ENCODE measurements around the gene OTOG.

Gene OTOG

DNA sequence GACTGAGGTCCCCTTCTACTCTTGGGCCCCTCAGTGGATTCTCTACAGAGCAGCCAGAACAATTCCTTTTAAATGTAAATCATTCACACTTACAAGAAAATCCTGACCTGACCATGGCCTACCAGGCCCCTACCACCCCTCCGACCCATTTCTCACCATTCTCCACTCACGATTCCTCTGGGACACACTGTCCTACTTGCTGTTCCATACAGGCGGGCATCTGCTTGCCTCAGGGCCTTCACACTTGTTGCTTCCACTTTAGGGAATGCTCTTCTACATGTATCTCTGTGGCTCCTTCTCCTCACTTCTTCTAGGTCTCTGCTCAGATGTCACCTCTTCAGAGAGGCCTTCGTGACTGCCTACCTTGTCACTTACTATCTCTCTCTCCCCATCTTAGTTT is 6.3 kb upstream of the OTOG start:
- DNase-seq, result no peak

DNA sequence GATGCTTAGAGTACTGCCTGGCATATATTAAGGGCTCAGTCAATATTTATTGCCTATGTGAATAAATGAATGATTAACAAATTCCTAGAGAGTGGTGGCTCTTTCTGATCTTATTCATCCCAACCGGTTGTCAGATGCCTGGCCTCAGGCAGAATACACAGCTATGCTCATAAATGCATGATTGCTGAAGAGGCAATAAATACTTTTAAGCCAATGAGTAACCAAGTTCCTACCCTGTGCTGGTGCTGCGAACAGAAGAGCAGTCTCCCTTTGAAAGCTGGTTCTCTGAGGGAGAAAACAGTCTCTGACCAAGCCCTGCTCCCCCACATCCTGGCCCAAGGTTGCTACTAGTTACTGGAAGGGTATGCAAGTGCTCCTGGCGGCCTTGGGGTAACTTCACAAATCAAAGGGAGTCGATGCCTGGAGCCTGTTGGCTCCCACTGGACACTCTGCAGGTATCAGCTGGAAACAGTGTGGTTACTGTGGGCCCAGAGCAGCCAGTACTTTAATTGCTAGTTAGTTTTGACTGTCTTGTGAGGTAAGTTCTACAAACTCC is 5.7 kb upstream of the OTOG start:
- DNase-seq, result no peak

DNA sequence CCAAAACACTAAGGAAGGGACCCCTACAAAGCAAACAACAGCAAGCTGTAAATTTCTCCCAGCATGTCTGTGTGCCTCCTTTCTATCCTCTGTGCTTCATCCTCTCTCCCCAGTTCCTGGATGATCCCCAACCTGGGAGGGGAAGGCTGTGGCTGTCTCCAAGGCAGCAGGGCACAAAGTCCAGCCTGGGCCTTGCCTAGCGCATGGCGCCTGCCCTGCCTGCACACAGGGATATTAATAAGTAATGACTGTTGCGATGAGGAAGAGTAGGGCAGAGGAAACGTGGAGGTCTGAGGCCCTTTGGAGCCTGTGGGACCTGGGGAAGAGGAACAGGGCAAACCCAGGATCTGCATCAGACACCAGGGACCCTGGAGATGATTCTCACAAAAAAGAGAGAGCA is 4.8 kb upstream of the OTOG start:
- no peak for DNase-seq

DNA sequence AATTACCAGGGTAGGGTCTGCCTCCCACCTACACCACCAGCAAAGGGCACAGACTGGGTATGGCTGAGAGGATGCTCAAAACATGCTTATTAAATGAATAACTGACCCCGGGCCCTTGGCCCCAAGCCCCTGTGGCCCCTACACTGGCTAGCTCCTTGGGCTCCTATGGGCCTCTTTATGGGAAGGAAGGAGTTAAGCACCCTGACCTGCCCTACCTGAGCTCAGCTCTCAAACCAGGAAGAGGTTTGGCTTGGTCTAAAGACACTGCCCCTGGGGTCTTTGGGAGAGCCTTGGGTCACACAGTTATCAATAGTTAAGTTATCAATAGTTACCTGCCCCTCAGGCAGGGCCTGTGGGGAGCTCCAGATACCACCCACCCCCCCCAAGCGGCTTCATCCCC is 4.0 kb upstream of the OTOG start:
- DNase-seq, result no peak

DNA sequence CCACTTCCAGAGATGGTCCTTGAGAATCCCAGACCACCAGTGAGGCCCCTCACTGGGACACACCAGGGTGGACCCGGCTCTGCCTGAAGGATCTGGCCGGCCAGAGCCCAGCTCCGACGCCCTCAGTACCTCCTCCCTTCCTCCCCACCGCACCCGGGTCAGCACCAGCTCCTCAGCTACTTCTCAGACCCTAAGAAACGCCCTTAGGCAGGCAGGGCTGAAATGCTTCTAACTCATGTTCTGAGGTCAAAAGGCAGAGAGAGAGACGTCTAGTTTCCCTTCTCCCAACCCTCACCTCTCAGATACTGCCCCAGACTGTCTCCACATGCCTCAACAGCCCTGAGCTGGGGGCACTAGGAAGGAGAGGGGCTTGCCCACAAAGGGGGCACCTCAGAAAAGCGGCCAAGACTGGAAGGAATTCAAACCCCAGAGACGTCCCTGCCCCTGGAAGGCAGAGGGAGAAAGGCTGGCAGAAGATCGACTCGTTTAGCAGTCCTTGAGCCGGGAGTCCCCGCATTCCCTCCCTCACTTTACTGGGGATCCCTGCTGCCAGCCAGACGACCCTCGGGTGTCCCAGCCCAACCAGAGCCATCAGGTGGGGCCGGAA is 3.4 kb upstream of the OTOG start:
- no peak for DNase-seq

DNA sequence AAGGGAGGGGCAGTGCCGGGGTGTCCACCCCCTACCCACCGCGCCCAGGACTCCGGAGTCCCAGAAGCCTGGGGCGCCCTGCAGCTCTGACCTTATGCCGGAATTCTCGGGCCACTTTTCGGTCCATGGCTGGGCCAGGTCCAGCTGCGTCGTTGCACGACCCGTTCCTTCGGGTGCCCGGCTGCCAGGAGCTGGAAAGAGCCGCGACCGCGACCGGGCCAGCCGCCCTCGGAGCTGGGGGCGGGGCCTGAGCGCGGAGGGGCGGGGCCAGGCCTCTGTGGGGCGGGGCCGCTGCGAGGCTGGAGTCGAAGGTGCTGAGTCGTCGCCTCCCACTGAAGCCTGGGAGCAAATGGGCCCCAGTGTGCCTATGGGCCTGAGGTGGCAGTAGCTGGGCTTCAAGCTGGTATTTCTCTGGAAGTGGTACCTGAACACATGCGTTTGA is 2.9 kb upstream of the OTOG start, which contains the start of gene USH1C:
Gene USH1C (minus strand): TSS at position 236 of the 442 bp plus-strand sequence. CDS start 109 bp downstream, at position 127.
- no peak for DNase-seq

DNA sequence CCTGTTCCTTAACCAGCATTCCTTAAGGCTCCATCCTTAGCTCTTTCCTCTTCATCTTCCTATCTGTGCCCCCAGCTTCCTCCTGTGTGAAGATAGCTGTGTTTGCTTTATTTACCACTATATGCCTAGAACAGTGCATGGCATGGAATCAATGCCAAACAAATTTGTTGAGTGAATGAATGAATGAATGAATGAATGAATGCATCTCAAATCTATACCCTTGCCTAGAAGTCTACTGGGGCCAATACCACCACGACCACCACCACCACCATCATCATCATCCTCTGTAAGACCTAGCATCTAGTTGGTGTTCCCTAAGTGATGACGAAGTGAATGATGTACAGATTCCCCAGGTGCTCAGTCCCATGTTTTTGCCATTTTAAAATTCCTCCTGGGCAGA is 819 bp upstream of the OTOG start:
- DNase-seq, result no peak

DNA sequence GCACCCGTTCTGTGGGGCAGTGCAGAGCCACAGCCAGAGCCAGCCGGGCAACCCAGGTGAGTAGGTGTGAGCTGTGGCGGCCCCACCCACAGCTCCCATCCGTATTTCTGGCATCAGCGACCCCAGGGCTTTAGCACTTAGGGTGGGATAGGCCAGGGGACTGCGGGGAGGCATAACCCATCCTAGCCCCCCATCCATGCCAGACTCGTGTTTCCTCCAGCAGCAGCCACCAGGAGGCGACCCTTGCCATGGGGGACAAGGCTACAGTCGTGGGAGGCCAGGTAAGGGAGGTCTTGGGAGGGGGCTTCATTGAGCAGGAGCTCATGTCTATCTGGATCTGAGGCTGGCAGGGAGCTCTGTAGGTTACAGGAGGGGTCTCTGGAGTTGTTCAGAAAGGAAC is 873 bp downstream of the OTOG start:
- no peak for DNase-seq

DNA sequence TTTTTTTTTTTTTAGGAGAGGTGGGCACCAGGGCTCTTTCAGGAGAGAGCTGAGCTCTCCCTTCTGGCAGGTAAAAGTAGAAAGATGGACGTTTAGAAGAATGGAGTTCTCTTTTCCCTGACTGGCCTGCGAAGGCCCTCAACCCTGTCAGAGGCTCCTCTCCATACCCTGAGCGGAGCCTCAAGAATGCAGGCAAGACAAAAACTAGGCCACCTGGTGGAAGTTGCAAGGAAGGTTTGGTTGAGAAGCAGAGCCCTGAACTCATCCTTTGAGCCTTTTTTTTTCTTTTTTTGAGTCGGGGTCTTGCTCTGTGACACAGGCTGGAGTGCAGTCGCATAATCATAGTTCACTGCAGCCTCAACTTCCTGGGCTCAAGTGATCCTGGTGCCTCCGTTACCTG is 1.4 kb downstream of the OTOG start:
- DNase-seq, result no peak

DNA sequence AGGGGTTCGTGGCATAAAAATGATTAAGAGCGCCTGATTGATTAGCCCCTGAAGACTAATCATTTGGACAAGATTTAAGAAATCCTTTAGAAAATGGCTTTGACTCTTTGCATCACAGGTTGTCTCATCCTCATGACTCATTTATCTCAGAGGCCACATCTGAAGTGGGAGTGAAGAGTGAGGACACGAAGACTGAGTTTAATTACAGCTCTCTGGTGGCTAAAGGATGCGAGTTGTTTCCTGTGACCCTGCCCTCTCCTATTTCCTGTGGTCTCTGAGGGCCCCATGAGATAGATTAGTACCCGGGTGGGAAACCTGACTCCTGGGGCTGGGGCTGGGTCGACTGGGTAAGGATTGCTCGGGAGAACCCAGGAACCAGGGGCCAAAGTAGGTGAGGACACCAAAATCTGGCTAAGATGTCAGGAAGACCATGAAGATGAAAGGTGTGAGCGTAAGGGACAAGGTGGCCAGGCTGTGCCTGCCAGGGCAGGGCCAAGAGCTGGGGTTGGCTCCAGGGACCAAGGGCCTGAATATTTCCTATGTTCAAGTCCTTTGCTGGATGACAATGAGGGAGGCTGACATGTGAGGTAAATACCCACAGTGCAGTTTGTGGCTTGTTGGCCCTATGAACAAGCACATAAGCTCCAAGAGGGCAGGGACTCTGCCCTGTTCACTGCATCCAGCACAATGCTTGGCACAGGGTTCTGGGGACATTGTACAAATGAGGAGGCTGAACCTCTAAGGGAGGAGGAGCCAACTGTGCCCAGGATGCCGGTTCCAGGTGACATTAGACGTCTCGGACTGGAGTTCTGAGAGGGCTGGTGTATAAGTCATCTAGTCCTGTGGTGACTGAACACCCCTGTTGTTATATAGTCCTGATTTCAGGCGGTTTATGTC is 3.6 kb downstream of the OTOG start:
- no peak for DNase-seq

DNA sequence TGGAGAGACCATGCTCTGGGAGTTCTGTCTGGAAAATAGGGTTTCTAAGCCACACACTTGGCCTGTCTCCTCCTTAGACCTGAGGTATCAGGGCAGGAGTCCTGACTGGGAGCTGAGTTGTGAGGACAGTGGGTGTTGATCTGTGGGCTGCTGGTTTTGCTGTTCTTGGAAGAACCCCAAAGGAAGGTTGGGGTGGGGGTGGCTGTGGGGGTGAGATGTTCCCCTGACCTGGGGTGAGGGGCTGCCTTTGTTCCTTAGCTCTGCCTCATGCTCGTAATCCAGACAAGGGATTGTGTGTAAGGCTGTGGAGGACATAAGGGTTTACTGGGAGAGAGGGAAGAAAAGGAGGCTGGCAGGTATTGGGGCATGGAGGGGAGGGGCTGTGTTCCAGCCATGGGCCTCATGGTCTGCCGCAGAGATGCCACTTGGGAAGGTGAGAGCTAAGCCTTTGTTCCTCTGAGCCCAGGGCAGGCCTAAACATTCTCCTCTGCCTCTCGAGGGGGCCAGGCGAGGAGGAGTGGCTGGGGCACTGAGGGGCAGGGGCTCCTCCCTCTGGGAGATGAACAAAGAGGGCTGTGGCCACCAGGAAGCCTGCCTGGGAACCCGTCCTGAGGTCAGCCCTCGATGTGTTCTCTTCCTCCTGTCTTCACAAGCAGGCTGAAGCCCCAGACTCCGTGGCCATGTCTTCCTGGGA is 4.4 kb downstream of the OTOG start:
- DNase-seq, result no peak

DNA sequence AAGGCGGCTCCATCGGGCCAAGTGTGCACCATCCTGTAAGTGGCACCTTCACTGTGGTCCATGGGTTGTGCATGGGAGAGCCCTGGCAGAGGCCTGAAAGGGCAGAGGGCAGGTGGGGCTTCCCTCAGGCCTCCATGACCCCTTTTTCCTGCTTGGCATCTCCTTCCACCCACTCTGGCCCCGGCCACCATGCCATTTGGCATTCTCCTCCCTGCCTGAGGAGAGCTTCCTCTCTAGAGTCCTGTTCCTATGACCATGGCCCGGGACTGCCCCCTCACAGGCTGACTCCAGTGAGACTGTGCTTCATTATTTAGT is 4.9 kb downstream of the OTOG start:
- no peak for DNase-seq

DNA sequence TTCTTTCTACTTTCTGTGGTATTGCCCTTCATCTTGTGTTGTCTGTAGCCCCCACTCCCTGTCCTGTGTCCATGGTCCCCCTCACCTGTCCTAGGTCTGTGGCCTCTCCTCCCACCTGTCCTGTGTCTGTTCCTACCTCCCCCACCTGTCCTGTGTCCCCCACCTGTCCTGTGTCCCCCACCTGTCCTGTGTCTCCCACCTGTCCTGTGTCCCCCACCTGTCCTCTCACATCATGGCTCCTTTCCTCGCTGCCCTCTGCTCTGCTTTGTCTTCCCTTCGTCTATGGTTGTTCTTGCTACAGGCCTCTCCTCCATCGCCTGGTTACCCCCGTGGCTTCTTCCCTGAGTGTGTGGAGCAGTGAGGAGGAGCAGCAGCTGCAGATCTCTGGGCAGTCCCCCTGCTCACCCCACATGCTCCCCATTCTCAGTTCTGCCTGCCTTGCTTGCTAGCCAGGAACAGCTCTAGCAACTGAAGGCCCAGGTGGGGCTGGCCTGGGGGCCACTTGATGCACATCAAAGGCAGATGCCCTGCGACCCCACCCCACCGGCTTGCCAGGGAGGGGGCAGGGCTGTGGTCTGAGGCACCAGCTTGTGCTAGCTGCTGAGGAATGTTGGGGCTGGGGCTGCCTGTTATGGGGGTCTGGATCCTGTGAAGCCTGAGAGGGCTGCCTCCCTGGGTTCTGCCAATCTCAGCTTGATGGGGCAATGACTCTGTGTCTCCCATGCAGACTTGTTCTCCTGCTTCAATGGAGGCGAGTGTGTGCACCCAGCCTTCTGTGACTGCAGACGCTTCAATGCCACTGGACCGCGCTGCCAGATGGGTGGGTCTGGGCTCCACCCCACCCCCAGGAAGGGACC is 5.6 kb downstream of the OTOG start:
- DNase-seq, result no peak

DNA sequence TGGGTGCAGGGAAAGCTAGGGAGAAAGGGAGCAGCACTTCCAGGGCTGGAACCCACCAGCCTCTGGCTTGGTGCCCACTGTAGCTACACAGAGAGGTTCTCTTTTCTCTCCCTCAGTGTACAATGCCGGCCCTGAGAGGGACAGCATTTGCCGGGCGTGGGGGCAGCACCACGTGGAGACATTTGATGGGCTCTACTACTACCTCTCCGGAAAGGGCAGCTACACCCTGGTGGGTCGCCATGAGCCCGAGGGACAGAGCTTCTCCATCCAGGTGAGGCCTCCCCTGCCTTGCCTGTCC is 6.1 kb downstream of the OTOG start:
- no peak for DNase-seq

DNA sequence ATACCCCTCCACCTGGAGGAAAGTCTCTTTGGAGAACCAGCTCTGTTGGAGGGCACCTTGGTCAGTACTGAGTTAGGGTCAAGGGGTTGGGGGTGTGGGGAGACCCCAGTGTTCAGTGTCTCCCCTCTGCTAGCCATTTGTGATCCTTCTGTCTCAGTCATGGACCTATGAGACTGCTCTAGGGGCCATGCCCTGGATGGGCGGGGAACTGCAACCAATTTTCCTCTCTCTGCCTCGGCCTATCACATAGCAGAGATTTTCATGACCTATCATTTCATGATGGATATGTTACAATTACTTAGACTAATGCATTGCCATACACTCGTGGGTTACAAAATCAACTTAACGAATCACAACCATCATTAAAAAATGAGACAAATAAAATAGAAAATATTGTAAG is 7.4 kb downstream of the OTOG start:
- DNase-seq, result no peak

DNA sequence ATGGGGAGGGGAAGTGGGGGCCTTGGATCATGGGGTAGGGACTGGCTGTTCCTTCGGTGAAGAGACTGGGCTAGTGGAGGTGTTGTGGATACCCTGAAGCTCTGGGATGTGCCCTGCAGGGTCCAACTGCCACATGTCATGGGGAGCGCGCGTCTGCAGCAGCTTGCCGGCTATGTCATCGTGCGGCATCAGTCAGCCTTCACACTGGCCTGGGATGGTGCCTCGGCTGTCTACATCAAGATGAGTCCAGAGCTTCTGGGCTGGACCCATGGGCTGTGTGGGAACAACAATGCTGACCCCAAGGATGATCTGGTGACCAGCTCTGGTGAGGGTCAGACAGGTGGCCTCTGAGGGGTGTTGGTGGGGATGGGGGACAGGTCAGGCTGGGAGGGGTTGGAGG is 9.9 kb downstream of the OTOG start:
- no peak for DNase-seq

DNA sequence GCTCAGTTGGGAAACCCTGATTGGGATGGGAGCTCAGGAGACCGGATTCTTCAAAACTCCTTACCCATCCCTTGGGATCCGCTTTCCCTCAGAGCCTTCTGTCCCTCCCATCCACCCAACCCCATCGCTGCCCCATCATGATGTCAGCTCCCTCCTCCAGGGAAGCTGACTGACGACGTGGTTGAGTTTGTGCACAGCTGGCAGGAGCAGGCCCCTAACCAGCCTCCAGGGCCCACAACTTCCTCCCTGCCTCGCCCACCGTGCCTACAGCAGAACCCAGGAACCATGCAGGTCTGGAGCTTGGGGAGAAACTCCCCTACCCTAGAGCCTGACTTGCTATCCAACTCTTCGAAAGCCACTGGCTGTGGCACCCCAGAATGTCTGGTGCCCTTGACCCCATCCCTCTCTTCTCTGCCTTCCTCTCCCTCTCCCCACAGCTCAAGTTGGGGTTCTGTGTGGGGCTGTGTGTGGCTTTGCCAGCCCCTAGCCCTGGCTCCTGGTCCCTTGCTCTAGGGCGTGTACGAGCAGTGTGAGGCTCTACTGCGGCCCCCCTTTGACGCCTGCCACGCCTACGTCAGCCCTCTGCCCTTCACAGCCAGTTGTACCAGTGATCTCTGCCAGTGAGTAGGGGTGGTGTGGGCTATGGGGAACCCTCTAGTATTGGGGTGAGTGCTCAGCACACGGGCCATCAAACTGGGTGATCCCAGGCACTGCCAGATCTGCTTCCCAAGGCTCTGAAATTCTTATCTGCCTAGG is 11.1 kb downstream of the OTOG start:
- no peak for DNase-seq

DNA sequence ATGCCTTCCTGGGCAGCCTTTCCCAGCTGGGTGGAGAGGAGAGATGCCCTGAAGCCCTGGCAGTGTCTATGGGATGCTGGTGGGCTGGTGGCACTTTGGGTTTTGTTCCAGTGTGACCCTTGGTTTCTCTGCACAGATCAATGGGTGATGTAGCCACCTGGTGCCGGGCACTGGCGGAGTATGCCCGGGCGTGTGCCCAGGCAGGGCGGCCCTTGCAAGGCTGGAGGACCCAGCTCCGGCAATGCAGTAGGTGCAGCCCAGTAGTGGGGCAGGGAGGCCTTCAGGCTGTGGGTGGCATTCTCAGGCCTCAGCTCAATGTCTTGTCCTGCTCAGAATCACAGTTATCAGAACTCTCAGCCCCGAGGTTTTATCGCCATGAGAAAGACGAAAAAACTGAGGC is 11.9 kb downstream of the OTOG start:
- no peak for DNase-seq

DNA sequence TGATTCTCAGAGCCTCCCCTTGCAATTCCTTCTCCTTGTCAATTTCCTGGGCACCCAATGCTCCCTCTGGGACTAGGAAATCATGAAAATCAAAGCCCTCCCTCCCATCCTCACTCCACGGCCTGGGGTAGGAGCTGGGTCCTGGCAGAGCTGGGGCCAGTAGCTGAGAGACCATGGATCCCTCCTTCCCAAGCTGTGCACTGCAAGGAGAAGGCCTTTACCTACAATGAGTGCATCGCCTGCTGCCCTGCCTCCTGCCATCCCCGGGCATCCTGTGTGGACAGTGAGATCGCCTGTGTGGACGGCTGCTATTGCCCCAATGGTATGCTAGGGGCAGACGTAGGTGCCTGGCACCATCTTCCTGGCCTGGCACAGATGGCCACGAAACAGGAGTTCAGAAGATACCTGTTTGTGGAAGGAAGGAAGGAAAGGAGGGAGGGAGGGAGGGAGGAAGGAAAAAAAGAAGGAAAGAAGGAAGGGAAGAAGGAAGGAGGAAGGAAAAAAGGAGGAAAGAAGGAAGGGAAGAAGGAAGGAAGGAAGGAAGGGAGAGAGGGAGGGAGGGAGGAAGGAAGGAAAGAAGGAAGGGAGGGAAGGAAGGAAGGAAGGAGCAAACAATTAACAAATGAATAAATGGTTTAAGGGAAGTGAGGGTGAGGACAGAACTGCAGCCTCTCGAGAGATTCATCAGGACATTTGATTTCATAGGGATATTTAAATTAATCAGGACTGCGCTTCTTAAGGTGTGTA is 12.5 kb downstream of the OTOG start:
- DNase-seq, result no peak

DNA sequence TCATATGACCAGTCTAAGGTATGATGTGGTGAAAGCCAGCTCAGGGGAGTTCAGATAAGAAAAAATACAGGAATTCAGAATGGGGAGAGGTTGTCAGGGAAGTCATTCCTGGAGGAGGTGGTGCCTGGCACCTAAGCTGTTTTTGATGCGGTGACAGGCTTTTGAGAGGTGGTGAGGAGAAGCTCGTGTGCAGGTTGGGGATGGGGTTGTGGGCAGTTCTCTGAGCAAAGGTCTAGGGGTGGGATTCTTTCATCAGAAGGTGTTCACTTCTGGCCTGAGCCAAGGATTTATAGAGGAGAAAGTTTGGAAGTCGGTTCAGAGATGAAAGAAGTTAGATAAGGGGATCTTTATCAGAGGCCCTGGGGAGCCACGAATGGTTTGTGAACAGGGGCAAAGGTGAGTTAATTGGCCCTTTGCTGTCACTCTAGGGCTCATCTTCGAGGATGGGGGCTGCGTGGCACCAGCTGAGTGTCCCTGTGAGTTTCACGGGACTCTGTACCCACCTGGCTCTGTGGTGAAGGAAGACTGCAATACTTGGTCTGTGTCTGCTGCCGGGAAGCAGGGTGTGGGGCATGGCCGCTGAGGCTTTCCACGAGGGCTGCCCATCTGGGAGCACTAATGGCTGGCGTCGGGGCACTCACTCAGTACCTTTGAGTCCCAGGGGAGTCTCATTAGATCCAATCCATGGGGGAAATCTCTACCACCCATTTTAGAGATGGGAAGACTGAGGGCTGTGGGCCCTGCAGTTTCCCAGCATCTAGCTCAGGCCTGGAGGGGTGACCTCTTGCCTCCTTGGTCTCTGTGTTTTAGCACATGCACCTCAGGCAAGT is 13.4 kb downstream of the OTOG start:
- no peak for DNase-seq

DNA sequence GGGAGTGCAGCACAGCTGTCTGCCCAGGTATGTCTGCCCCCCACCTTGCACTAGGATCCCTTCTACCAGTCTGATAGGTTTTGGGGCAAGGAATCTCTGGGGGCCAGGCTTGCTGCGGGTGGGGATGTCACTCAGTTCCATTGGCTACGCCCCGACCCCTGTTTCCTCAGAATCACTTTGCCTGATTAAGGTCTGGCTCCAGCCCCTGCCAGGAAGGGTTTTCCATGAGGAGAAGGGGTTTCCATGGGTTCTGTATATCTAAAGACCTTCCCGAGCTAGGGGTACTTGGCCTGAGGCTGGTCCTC is 14.0 kb downstream of the OTOG start:
- DNase-seq, result no peak

All from NCI-H187 (cell line).